ENCODE data around the gene SHISAL1.

The SHISAL1 gene

GRCh38 chr22:44341431-44342346 lies 28.9 kb upstream of the SHISAL1 start:
- DNase-seq: no peak

DNA sequence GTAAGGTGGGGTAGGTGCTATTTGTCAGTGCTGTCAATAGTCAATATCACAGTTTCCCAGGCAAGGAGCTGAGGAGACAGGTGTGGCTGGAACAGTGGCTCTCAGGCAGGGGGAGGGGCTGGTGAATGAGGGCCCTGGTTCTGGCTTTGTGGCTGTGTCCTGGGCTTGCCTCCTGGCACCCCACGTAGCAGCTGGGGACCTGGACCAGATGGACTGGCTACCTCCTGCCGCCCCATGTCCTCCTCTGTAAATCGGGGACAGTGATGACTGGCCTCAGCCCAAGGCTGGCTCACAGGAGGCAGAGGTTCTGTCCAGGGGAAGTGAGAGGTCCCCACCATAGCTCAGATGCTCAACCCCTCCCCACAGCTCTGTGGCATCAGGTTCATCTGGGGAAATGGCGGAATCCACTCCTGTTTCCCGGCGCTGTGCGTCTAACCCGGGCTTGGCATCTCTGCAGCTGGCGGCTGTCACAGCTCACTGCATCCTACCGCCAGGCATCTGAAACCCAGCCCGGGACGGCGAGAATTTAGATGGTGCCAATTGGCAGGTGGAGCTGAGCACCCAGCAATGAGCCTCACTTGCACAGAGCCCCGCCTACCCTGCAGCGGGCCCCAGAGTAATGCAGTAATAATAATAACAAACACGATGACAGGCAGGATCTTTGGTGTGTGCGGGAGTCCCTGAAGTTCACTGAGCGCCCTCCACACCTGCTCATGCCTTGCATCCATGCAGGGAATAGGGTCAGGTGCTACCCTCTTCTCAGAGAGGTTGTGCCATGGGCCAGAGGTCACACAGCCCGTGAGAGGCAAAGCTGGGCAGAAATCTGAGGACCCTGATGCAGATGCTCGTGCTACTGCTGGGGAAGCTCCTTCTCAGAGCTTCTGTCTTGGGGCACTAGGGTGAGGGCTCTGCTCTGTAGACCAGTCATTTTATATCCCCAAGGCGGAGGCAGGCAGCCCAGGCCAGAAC lies 27.8 kb upstream of the SHISAL1 start:
- DNase-seq: no peak

DNA sequence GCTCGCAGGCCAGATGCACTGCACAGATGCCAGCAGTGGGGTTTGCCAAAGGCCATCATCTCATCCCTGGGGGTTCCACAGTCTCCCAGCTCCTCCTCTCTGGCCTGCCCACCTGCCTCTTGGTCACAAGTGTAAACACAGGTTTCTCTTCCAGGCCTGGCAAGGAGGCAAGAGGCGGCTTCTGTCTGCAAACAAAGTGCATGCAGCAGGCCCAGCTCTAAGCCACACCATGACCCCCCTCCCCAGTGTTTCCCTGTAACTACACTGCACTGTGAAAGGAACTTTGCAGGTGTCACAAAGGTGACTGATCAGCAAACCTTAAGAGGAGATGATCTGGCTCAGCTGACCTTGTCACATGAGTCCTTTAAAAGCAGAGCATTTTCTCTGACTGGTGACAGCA lies 26.2 kb upstream of the SHISAL1 start:
- DNase-seq: no peak

DNA sequence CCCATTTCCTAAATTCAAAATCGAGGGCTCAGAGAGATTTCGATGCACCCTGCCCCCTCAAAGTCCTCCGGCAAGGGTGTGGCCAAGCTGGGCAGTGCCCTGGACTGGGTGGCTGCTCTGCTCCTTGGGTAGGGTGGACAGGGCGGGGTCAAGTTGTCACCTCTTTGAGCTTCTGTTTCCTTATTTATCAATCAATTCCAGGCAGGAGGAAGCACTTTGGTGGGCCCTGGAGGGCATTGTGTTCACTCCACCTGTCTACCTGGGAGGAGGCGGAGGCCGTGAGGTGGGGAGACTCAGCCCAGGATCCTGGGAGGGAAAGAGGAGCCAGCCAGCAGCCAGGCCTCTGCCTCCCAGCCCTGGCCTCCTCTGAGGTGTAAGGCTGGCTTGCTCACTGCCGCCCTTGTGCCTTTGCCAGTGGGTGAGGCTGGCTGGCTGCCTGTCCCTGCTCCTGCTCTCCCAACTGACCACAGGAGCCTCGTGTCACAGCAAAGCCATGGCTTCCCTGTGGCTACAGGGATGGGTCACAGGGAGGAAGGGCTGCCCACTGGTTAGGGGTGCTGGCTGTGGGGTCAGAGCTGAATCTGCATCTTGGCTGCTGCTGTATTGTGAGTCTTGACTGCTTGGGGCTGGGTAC lies 25.5 kb upstream of the SHISAL1 start:
- DNase-seq: no peak

- no peak for DNase-seq
These were observed 24.9 kb upstream of the SHISAL1 start for GRCh38 chr22:44337678-44338004.

- no peak for DNase-seq
These were observed 24.4 kb upstream of the SHISAL1 start for GRCh38 chr22:44336962-44337677.

DNA sequence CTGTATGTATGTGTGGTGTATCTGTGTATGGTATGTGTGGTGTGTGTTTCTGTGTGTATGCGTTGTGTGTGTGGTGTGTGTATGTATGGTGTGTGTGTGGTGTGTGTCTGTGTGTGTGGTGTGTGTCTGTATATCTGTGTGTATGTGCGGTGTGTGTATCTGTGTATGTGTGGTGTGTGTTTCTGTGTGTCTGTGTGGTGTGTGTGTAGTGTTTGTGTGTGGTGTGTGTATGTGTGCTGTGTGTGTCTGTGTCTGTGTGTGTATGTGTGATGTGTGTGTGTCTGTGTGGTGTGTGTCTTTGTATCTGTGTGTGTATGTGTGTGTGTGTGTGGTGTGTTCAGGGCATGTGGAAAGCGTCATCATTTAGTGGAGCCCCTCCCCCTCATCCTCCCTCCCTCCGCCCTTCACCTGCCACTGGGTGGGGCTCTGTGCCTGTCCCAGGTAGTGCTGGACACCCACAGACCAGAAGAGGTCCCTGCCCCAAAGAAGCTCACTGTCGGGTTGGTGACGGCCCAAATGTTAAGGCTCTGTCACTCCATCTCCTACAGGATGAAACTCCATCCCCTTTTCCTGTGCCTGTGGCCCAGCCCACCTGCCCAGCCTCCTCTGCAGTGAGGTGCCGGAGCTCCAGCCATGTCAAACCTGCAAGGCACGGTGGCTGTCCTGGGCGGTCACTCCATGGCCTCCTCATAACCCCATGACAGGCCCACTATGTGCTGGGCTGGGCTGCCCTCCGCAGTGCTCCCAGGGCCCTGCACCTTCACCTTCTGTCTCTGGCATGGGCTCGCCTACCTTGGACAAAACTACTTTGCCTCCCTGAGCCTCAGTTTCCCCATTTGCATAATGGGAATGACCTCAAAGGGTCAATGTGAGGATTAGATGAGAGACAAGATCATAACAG lies 23.4 kb upstream of the SHISAL1 start:
- no peak for DNase-seq

- no peak for DNase-seq
These were observed 22.5 kb upstream of the SHISAL1 start for GRCh38 chr22:44335066-44335839.

GRCh38 chr22:44333847-44334635 lies 21.3 kb upstream of the SHISAL1 start:
- DNase-seq: no peak

DNA sequence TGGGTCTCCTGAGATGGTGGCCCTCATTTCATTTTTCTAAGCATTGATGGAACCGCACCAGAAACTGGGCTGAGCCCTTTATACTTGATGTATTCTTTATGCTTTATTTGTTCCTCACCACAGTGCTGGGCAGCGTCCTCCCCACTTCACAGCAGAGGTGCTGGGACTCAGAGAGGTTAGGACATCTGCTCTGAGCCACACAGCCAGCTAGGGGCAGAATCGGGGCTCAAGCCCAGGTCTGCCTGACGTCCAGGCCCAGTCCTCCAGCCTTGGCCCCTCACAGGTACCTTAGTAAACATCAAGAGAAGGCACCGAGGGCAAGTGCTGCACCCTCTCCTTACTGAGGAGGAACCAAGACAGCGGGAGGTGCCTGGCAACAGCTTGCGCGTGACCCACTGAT lies 20.2 kb upstream of the SHISAL1 start:
- DNase-seq: no peak

DNA sequence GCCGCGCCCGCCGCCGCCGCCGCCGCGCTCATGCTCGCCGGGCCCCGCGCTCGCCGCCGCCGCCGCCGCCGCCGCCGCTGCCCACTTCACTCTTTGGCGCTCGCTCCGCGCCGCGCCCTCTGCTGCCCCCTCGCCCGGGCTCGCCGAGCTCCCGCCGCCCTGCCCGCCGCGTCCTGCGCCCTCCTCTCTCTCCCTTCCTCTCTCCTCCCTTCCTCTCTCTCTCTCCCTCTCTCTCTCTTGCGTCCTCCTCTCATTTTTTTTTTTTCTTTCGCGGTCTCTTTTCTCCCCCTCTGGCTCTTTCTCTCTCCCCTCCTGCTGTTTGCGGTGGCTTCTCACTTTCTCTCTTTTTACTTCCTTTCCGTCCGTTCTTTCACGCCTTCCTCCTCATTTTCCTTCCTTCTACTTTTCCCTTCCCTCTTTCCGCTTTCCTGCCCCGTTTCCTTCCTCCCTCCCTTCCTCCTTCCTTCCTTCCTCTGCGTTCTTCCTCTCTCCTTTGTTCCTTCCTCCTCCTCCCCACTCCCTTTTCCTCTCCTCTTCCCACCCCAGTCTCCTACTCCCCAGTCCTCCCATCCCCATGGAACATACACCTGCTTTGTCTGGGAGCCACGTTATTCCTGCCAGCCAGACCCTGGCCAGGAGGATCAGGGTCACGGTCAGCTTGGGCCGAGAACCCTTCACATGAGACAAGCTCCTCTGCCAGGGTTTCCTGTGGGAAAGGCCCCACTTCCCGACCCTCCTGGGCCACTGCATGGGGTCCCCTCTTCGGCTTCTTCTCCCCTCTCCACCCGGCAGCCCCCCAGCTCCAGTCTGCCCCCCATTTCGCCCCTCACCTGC lies 19.3 kb upstream of the SHISAL1 start:
- no peak for DNase-seq

DNA sequence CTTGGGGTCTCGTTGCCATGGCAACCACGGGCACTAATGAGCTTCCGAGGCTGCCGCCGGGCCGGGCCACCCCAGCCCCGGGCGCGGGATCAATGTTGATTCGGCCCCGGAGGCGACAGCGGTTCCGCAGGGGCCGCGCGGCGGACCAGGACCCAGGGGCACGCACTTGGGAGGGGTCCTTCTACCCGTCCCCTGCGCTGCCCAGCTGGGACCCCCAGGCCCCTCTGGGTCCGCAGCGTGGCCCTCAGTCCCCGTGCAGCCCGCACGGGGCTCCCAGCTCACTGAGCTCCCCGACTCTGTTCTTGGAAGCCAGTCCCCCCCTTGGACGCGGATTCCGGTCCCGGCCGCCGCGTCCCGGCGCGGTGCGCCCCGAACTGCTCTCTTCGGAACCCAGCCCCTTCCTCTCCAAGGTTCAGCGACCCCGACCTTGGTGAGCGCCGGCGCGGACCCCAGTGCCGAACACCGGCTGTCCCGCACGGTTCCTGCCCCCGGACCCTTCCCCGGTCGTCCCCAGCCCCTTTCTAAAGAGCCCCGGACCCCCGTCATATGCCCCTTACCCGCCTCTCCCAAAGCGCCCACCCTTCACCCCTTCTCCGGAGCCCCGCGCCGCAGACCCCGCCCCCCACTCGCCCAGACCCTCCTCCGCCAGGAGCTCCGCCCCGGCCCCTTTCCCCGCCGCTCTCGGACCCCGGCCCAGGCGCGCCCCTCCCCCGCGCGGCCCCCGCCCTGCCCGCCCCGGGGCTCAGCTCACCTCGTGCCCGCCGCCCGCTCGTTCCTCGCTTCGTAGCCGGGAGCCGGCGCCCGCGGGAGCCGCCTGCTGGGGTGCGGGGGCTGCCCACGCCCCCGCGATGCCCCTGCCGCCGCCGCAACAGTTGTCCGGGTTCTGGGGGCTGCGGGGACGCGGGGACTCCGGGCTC lies 18.3 kb upstream of the SHISAL1 start:
- no peak for DNase-seq

- no peak for DNase-seq
These were observed 17.5 kb upstream of the SHISAL1 start for GRCh38 chr22:44330188-44330743.

DNA sequence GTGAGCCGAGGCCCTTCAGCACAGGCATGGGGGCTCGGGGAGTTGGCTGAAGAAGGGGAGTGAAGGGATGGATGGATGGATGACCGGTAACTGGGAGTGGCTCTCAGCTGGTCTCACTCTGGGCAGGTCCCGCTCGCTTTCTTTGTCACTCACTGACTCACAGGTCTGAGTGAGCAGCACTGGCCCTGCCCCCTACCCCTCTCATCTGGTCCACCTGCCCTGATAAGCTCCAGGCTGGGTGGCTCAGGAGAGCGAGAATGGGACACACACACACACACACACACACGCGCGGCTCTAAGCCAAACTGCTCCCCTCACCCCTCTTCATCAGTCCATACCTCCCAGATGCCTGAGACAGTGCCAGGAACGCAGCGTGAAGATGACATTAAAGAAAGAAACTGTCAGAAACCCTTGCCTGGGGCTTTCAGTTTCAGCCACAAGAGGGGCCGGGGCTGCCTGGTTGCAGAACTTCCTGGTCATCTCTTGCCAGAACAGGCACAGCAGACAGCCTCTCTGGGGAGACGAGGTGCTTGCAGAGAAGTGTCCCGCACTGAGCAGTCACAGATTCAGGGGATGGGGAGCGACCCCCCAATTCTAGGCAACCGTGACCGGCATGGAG lies 16.5 kb upstream of the SHISAL1 start:
- no peak for DNase-seq

DNA sequence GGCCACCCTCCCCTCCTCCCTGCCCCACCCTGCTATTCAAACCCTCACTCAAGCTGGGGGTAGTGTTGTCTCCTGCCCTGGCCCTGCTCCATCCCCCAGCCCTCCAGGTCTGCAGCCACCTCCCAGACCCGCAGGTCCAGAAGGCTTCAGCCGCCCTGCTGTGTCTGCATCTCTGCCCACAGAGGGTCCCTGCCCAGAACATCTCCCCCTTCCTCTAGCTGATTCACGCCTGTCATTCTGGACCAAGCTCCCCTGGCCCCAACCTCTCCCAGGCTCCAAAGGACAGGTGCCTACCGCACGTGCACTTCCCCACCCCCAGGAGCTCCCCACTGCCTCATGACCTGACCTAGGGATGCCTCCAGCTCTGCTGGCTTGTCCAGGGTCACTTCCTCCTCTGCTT lies 16.0 kb upstream of the SHISAL1 start:
- DNase-seq: no peak

DNA sequence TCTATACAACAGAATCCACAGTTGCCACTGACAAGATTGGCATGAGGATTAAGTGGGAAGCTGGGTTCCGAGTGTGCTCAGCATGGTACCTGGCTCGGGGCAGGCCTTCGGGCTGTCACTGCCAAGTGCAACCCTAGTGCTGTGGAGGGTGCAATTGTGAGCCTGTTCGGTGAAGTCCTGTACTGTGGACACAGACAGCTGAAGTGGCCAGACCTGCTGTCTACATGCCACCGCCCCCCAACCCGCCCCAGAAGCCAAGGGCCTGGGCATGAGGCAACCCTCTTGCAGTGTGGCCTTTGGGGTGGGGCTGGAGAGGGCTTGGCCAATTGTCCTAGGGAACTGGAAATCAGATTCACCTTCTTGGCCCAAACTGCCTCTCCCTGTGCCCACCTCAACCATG lies 15.6 kb upstream of the SHISAL1 start:
- no peak for DNase-seq

GRCh38 chr22:44326491-44326885 lies 13.7 kb upstream of the SHISAL1 start:
- DNase-seq: no peak
